GM19468 (cell line): Measurements from ENCODE around the gene ZC2HC1B.
"Not testable (repeated sequence)": the region's sequence is repeated elsewhere in the genome, so short reads cannot be mapped to it uniquely, and the experiment has no call there.

Source experiments
- ATAC-seq: cut with Tn5 transposase; IDR thresholded peaks from one replicate; pipeline ENCODE4 v1.9.1; 2021; ENCODE audit warnings: mild to moderate bottlenecking, moderate library complexity, moderate number of reproducible peaks; ENCODE audit not compliant: unreplicated experiment; ENCODE audit errors: extremely low read depth

ZC2HC1B gene

GRCh38 chr6:143863771-143864170 is 503 bp upstream of the ZC2HC1B start:
- no peak for ATAC-seq

- ATAC-seq, result no peak
Measured at GRCh38 chr6:143867236-143867635, 3.0 kb downstream of the ZC2HC1B start.

- ATAC-seq, result not testable (repeated sequence)
Measured at GRCh38 chr6:143868808-143869207, 4.5 kb downstream of the ZC2HC1B start.

- not testable (repeated sequence) for ATAC-seq
Measured at GRCh38 chr6:143871202-143871730, 7.0 kb downstream of the ZC2HC1B start.

GRCh38 chr6:143872201-143872600 is 7.9 kb downstream of the ZC2HC1B start:
- ATAC-seq, result peak; percentile 97

- not testable (repeated sequence) for ATAC-seq
Measured at GRCh38 chr6:143873600-143873999, 9.3 kb downstream of the ZC2HC1B start.

- not testable (repeated sequence) for ATAC-seq
Measured at GRCh38 chr6:143874503-143874902, 10.2 kb downstream of the ZC2HC1B start.

GRCh38 chr6:143877584-143878271 is 13.5 kb downstream of the ZC2HC1B start:
- ATAC-seq, result no peak

GRCh38 chr6:143878272-143878760 is 14.0 kb downstream of the ZC2HC1B start:
- no peak for ATAC-seq

- no peak for ATAC-seq
Measured at GRCh38 chr6:143880412-143880811, 16.1 kb downstream of the ZC2HC1B start.

GRCh38 chr6:143882401-143882930 is 18.2 kb downstream of the ZC2HC1B start:
- no peak for ATAC-seq

GRCh38 chr6:143884216-143884900 is 20.1 kb downstream of the ZC2HC1B start:
- ATAC-seq, result no peak

- ATAC-seq, result no peak
Measured at GRCh38 chr6:143885116-143885515, 20.8 kb downstream of the ZC2HC1B start.

- no peak for ATAC-seq
Measured at GRCh38 chr6:143894655-143895054, 30.4 kb downstream of the ZC2HC1B start.

GRCh38 chr6:143896126-143896860 is 32.0 kb downstream of the ZC2HC1B start:
- no peak for ATAC-seq

GRCh38 chr6:143900358-143900757 is 36.1 kb downstream of the ZC2HC1B start:
- ATAC-seq, result no peak

GRCh38 chr6:143901885-143902750 is 37.8 kb downstream of the ZC2HC1B start:
- ATAC-seq, result peak; percentile 97

- no peak for ATAC-seq
Measured at GRCh38 chr6:143902827-143903226, 38.6 kb downstream of the ZC2HC1B start.

- no peak for ATAC-seq
Measured at GRCh38 chr6:143911028-143911427, 46.8 kb downstream of the ZC2HC1B start.
